Stimulated activated CD8-positive, alpha-beta memory T cell treated with anti-CD3 and anti-CD28 coated beads, Interleukin-15, amount 100 ng/mL, for 48 hours (primary cell): ENCODE results near the gene TSSC4.

Experiments used
- DNase-seq, 2 donors: peaks; one replicate each; pipeline ENCODE4 v3.0.0-alpha.2; 2020; ENCODE audit warnings: low read depth in 2 of 2

Gene TSSC4

GRCh38 chr11:2447951-2448650 is 47.6 kb downstream of the TSSC4 start:
- no peak for DNase-seq

DNA sequence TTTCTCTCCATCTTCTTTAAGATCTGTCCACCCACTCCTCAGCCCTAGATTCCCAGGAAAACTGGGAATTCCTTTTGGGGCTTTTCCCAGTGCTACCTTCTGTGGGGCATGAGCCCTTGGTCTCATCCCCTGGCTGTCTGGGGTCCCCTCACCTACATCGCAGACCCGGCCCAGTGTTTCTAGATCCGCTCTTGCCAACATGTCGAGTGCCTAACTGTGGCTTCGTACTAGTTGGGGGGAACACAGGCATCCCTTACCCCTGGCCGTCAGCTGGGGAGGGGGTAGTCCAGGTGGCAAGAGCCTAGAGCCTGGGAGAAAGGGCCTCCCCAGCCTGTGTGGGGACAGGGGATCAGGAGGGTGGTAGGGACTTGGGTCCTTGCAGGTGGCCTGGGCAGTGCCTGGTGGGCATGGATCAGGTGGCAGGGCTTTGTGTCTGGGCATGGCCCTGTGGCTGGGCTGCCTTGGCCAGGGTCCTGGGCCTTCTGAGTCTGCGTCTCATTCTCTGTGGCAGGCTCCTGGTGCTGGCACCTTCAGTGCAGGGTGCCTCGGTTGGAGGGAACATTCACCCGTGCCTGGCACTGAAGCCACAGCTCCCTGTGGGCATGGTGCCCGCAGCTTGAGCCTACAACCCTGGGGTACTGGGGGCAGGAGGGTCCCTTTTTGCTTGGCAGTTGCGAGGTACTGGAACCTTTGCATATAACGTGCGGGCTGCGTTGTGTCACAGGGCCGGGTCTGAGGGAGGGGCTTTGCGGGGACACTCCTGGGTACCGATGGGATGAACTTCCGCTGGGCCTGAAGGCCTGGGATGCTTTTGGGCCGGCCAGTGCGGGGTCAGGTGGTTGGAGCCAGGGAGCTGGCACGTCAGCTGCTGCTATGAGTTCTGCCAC is 48.4 kb downstream of the TSSC4 start:
- no peak for DNase-seq

- DNase-seq = no peak
These were observed 49.2 kb downstream of the TSSC4 start for GRCh38 chr11:2449548-2450320.

DNA sequence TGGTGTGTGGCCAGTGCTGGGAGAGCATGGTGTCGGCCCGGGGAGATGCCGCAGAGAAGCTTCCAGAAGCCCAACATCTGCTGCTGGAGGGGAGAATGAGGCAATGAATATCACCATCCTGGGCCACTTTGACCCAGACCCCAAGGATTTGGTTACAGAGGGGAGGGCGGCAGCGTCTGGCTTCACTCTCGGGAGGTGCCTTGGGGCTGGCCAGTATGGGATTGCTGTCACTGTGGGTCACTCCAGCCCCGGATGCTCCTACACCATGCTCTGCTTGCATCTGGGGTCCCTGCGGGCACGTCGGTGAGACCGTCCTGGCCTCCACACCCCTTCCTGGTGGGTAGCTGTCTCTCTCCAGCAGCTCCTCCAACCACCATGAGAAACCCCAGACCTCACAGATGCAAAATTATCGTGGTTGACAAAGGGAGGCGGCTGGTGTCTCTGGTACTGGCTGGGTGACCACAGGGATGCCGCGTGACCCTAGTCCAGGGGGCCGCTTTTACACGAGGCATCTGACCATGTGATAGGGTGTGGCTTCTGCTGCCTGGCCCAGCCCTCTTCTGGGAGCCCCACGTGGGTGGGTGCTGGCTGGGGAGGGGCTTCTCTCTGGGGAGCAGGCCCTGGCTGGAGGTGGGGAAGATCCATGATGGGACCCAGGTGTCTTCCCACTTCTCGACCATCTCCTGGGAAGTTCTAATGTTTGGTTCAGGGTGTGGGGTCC is 49.9 kb downstream of the TSSC4 start:
- DNase-seq = no peak

DNA sequence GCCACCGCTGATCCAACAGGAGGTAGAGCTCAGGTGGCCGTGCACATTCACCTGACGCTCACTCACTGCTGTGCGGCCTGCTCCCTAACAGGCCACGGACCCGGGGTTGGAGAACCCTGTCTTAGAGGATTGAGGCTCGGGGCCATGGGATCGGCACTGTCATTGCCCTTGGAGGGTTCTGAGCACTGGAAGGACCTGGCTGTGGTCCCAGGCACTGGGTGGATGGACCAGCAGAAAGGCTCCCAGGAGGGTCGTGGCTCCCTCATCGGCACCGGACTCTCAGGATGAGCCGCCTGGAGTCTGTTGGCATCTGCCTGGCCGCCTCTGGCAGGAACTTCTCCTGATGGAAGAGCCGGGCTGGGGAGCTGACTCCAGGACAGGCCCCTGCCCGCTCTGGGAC is 50.8 kb downstream of the TSSC4 start:
- no peak for DNase-seq

DNA sequence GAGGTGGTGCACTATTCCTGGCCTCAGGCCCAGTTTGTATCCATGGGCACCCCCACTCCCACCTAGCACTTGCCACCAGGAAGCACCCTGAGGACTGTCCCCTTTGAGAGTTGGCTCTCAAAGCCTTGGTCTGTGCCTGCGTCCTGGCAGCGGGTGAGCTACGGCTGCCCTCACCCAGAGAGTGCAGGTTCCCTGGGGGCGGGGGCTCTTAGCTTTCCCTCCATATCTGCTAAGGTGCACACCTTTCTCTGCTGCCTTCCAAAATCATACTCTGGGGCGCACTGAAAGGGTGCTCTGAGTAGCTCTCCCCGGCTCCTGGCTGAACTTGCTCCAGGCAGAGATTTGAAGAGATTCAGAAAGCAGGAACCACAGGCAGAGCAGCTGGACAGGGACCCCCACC is 51.4 kb downstream of the TSSC4 start:
- DNase-seq = no peak

DNA sequence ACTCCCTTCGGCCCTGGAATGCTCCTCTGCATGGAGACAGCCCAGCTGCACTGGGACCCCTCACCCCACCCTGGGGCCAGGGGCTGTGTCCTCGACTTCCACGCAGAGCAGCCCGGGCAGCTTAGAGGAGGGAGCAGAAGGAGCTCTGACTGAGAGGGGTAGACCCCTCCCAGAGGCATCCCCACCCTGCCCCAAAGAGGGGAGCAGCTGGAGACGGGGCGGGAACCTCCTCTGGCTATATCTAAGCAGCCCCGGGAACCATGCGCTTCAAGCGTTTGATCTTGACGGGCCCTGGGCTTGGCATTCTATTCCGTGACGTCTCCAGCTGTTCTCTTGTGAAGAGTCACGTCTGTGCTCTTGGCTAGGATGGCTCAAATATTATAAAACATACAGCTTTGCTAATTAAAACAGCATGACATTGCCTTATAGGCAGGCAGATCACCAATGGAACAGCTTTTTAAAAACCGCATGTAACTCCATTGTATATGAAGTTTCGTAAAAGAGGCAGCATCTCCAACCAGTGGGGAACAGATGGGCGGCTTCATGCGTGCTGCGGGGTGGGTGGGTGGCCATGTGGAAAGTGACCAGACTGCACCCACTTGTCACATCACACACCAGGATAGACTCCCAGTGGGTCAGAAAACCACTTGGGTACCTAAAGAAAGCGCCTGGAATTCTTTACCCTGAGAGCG is 51.9 kb downstream of the TSSC4 start:
- no peak for DNase-seq

DNA sequence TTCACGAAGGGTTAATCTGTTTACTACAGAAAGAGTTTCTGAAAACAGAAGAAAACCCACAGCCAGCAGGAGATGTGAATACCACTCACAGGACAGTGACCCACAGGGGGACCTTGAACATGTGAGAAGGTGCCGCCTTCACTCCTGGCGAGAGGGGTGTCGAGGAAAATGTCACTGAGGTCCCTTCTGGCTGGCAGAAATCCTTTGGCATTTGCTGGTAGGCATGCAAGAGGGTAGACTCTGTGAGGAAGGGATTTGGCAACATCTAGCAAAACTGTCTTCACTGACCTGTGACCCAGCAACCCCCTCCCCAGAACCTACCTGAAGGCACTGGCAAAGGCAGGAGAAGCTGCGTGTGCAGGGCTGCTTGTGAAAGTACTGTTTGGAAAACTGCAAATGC is 52.9 kb downstream of the TSSC4 start:
- no peak for DNase-seq
